GM03348 (cell line): ENCODE results near the gene ZC3H13.

Experiments
- DNase-seq: peaks from one replicate; pipeline ENCODE4 v3.0.0; 2012; ENCODE audit warnings: low spot score

Gene ZC3H13

GRCh38 chr13:46052319-46053161, at the start of gene ZC3H13:
ZC3H13 (minus strand) TSS chr13:46052746; CDS start chr13:46045507, 7,239 bp downstream.
- DNase-seq, result peak; percentile 95

GRCh38 chr13:46102255-46102605, 49.7 kb upstream of the ZC3H13 start:
- DNase-seq, result no peak

- DNase-seq, result no peak
Observed at GRCh38 chr13:46101484-46102254, 49.1 kb upstream of the ZC3H13 start.

GRCh38 chr13:46101002-46101401, 48.5 kb upstream of the ZC3H13 start:
- no peak for DNase-seq

- no peak for DNase-seq
Observed at GRCh38 chr13:46100191-46100815, 47.8 kb upstream of the ZC3H13 start.

GRCh38 chr13:46097663-46098062, 45.1 kb upstream of the ZC3H13 start:
- DNase-seq, result no peak

GRCh38 chr13:46097015-46097414, 44.5 kb upstream of the ZC3H13 start:
- no peak for DNase-seq

- no peak for DNase-seq
Observed at GRCh38 chr13:46094478-46094877, 41.9 kb upstream of the ZC3H13 start.

GRCh38 chr13:46088821-46089562, 36.4 kb upstream of the ZC3H13 start:
- DNase-seq, result no peak

- no peak for DNase-seq
Observed at GRCh38 chr13:46087481-46087880, 34.9 kb upstream of the ZC3H13 start.

- no peak for DNase-seq
Observed at GRCh38 chr13:46086985-46087384, 34.4 kb upstream of the ZC3H13 start.

- DNase-seq, result no peak
Observed at GRCh38 chr13:46086421-46086922, 33.9 kb upstream of the ZC3H13 start.

- DNase-seq, result no peak
Observed at GRCh38 chr13:46085737-46086136, 33.2 kb upstream of the ZC3H13 start.

- DNase-seq, result no peak
Observed at GRCh38 chr13:46082324-46082723, 29.8 kb upstream of the ZC3H13 start.

- no peak for DNase-seq
Observed at GRCh38 chr13:46079770-46080169, 27.2 kb upstream of the ZC3H13 start.

GRCh38 chr13:46077265-46077664, 24.7 kb upstream of the ZC3H13 start:
- no peak for DNase-seq

GRCh38 chr13:46076827-46077226, 24.3 kb upstream of the ZC3H13 start:
- DNase-seq, result no peak

GRCh38 chr13:46075811-46076210, 23.3 kb upstream of the ZC3H13 start:
- no peak for DNase-seq

GRCh38 chr13:46071590-46072249, 19.2 kb upstream of the ZC3H13 start:
- no peak for DNase-seq

- DNase-seq, result no peak
Observed at GRCh38 chr13:46063292-46063691, 10.7 kb upstream of the ZC3H13 start.

- DNase-seq, result no peak
Observed at GRCh38 chr13:46062185-46062584, 9.6 kb upstream of the ZC3H13 start.
